Measurements from ENCODE around the gene PARP3.

DNA sequence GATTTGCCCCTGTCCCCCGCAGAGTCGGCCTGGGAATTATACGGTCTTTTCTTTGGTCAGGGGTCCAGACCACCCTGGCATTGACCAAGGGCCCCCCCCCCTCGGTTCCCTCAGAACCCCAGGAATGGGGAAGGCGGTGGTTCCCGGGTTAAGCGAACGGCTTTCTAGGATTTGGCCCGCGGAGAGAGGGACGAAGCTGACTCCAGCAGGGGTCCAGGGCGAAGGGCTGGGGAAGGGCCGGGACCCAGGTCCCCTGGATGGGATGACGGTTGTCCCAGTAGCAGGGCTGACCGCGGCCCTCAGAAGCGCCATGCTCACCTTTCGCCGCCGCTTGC lies 733 bp upstream of the PARP3 start:
- TF ChIP-seq, protein P1, sequence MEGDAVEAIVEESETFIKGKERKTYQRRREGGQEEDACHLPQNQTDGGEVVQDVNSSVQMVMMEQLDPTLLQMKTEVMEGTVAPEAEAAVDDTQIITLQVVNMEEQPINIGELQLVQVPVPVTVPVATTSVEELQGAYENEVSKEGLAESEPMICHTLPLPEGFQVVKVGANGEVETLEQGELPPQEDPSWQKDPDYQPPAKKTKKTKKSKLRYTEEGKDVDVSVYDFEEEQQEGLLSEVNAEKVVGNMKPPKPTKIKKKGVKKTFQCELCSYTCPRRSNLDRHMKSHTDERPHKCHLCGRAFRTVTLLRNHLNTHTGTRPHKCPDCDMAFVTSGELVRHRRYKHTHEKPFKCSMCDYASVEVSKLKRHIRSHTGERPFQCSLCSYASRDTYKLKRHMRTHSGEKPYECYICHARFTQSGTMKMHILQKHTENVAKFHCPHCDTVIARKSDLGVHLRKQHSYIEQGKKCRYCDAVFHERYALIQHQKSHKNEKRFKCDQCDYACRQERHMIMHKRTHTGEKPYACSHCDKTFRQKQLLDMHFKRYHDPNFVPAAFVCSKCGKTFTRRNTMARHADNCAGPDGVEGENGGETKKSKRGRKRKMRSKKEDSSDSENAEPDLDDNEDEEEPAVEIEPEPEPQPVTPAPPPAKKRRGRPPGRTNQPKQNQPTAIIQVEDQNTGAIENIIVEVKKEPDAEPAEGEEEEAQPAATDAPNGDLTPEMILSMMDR (IDR thresholded peaks at IDR 0.05; ENCODE audit: insufficient read depth, low read depth, low read length), result no peak
- TF ChIP-seq EZH2 (IDR thresholded peaks at IDR 0.05; ENCODE audit: insufficient read depth, low read length), result no peak

Data from astrocyte (in vitro differentiated cells and primary cell).